MCF 10A (cell line): Measurements from ENCODE around the gene DYRK1A. TPM values are rescaled to one million over a fixed set of nuclear protein-coding genes. Genes with fewer than 3 reads are reported as not detected.
A peak's percentile ranks its signal among the peaks of the same experiment; 100 is the strongest.

Source experiments
- BruUV-seq: library from RNA; stranded (reverse); fragments of 400-500 nt; replicated peaks from 2 replicates; lab custom pipeline; 2021; lab: Mats Ljungman, UMichigan
- CTCF ChIA-PET: fragments of 300-600 bp; sonication (Branson Sonifier 250); formaldehyde crosslinking; extraction: SDS; loops from one replicate; lab custom pipeline; 2021; ENCODE audit warnings: antibody characterized with exemption, inconsistent platforms; lab: Yijun Ruan, JAX
- POLR2A ChIA-PET: fragments of 300-600, 350-650 bp; sonication (Branson Sonifier 250); formaldehyde crosslinking; extraction: SDS; loops from one replicate; lab custom pipeline; 2020; ENCODE audit warnings: antibody characterized with exemption, inconsistent platforms; lab: Yijun Ruan, JAX
- DNase-seq: peaks from one replicate; pipeline ENCODE4 v3.0.0-alpha.2; 2018; ENCODE audit not compliant: unreplicated experiment
- H3K27ac Mint-ChIP-seq: one replicate; pipeline ENCODE4 v1.8.0; 2022; ENCODE audit warnings: mild to moderate bottlenecking, low read depth, mixed read lengths; ENCODE audit not compliant: unreplicated experiment
- H3K27me3 Mint-ChIP-seq: one replicate; pipeline ENCODE4 v1.8.0; 2022; ENCODE audit warnings: mixed read lengths; ENCODE audit not compliant: insufficient read depth, unreplicated experiment
- H3K36me3 Mint-ChIP-seq: one replicate; pipeline ENCODE4 v1.8.0; 2022; ENCODE audit warnings: mild to moderate bottlenecking, moderate library complexity, mixed read lengths; ENCODE audit not compliant: insufficient read depth, unreplicated experiment
- H3K4me1 Mint-ChIP-seq: one replicate; pipeline ENCODE4 v1.8.0; 2022; ENCODE audit warnings: mixed read lengths; ENCODE audit not compliant: insufficient read depth, unreplicated experiment
- H3K4me3 Mint-ChIP-seq: one replicate; pipeline ENCODE4 v1.8.0; 2022; ENCODE audit warnings: mild to moderate bottlenecking, moderate library complexity, mixed read lengths; ENCODE audit not compliant: unreplicated experiment
- H3K9me3 Mint-ChIP-seq: one replicate; pipeline ENCODE4 v1.8.0; 2022; ENCODE audit warnings: mixed read lengths; ENCODE audit not compliant: unreplicated experiment
- intact Hi-C: fragments of 100-400 bp; cut with micrococcal nuclease; formaldehyde crosslinking; loops from 2 replicates; pipeline ENCODE4 v1.14.1; 2022
- total RNA-seq: library from RNA; stranded (reverse); gene quantifications from 2 replicates; pipeline ENCODE4 v1.2.3, GENCODE V29; 2022
- TF ChIP-seq, protein P1 (sequence below): fragments of 200-600 bp; IDR thresholded peaks from one replicate; pipeline ENCODE4 v1.8.0; 2022; ENCODE audit warnings: antibody characterized with exemption, mild to moderate bottlenecking; ENCODE audit not compliant: unreplicated experiment

The DYRK1A gene
- total RNA-seq, 1 experiment from 2014 or later, result 58.6 TPM

DNA sequence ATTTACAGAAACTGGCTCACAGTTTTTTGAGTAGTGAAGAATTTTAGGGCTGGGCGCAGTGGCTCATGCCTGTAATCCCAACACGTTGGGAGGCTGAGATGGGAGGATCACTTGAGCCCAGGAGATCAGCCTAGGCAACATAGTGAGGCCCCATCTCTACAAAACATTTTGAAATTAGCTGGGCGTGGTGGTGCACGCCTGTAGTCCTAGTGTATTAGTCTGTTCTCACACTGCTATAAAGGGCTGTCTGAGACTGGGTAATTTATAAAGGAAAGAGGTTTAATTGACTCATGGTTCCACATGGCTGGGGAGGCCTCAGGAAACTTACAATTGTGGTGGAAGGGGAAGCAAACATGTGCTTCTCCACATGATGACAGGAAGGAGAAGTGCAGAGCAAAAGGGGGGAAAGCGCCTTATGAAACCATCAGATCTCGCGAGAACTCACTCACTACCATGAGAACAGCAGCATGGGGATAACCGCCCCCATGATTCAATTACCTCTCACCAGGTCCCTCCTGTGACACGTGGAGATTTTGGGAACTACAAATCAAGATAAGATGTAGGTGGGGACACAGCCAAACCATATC, 24.4 kb upstream of the DYRK1A start:
- BruUV-seq, result no TSS peak
- no peak for DNase-seq
- ChIA-PET CTCF (no interaction called here), POLR2A (no interaction called here)
- Mint-ChIP-seq H3K27ac (peak overlapping the region; percentile 76), H3K4me3 (no peak overlapping the region), H3K36me3 (no peaks in the 10 kb centered on the region), H3K27me3 (no peaks in the 10 kb centered on the region), H3K4me1 (peaks cover 25% of the 10 kb centered on the region), H3K9me3 (peaks cover 13% of the 10 kb centered on the region)
- TF ChIP-seq, protein P1, sequence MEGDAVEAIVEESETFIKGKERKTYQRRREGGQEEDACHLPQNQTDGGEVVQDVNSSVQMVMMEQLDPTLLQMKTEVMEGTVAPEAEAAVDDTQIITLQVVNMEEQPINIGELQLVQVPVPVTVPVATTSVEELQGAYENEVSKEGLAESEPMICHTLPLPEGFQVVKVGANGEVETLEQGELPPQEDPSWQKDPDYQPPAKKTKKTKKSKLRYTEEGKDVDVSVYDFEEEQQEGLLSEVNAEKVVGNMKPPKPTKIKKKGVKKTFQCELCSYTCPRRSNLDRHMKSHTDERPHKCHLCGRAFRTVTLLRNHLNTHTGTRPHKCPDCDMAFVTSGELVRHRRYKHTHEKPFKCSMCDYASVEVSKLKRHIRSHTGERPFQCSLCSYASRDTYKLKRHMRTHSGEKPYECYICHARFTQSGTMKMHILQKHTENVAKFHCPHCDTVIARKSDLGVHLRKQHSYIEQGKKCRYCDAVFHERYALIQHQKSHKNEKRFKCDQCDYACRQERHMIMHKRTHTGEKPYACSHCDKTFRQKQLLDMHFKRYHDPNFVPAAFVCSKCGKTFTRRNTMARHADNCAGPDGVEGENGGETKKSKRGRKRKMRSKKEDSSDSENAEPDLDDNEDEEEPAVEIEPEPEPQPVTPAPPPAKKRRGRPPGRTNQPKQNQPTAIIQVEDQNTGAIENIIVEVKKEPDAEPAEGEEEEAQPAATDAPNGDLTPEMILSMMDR, result no peak
- intact Hi-C loops, result no loop called here

DNA sequence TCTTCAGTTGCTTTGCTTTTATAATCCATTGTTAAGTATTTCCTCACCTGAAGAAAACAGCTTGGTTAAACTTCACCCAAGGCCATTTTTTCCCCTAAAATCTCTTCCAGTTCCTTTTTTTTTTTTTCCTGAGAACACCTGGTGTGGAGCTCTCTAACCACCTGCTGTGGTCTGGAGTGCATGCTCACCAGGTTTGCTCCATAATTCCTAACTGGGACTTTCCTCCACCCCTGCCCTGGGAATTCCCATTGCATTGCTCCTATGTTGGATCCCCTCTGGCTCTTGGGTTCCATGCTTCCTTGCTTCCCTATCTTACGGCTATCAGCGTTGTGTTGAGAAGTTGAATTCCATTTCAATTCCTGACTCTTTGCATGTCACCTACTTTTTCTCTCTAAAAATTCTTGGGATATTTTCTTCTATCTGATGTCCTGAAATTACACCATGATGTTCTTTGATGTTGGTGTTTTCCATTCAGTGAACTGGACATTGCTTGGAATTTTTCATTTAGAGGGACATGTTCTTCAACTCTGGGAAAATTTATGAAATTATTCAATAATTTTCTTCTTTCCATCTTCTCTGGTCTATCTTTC, 19.6 kb upstream of the DYRK1A start:
- no peak for DNase-seq
- BruUV-seq, result no TSS peak
- peaks cover 29% of the 10 kb centered on the region for H3K9me3 Mint-ChIP-seq
- H3K4me3 Mint-ChIP-seq, result no peak overlapping the region
- no peaks in the 10 kb centered on the region for H3K27me3 Mint-ChIP-seq
- CTCF ChIA-PET, result no interaction called here
- intact Hi-C loops, result no loop called here
- TF ChIP-seq, protein P1, result no peak
- H3K27ac Mint-ChIP-seq, result no peak overlapping the region
- H3K36me3 Mint-ChIP-seq, result no peaks in the 10 kb centered on the region
- no peaks in the 10 kb centered on the region for H3K4me1 Mint-ChIP-seq
- POLR2A ChIA-PET, result interaction anchor here (0.6 kb wide), 1 partner anchor 12 kb away, joined by 3 read pairs; no protein-coding TSS in a partner anchor

GRCh38 chr21:37348664-37349063, 17.9 kb upstream of the DYRK1A start:
- Mint-ChIP-seq H3K4me3 (no peak overlapping the region), H3K27ac (no peak overlapping the region), H3K4me1 (no peaks in the 10 kb centered on the region), H3K27me3 (no peaks in the 10 kb centered on the region), H3K36me3 (no peaks in the 10 kb centered on the region), H3K9me3 (peaks cover 30% of the 10 kb centered on the region)
- BruUV-seq, result no TSS peak
- CTCF ChIA-PET, result interaction anchor here (0.7 to 1.8 kb wide), 2 partner anchors 10 to 543 kb away, joined by 3 to 7 read pairs; no protein-coding TSS in a partner anchor
- TF ChIP-seq, protein P1, result no peak
- POLR2A ChIA-PET, result interaction anchor here (0.8 to 2.9 kb wide), 8 partner anchors 10 to 190 kb away, joined by 3 to 45 read pairs (median 10); partner anchors contain the start of genes DYRK1A and VPS26C
- peak; percentile 18 for DNase-seq
- intact Hi-C loops, result no loop called here

DNA sequence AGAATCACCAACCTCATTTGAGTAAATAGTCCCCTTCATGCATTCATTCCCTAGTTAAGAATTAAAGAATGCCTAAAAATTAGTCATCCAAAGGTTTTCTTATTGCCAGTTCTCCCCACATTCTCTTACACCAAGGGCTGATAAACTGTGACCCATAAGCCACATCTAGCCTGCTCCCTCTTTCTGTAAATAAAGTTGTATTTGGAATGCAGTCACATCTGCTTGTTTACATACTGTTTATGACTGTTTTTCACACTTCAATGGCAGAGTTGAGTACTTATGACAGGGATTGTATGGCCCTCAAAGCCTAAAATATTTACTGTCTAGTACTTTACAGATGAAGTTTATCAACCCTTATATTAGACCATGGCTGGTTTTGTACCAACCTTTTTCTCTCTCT, 16.1 kb upstream of the DYRK1A start:
- intact Hi-C loops, result no loop called here
- H3K9me3 Mint-ChIP-seq, result peaks cover 20% of the 10 kb centered on the region
- H3K4me3 Mint-ChIP-seq, result no peak overlapping the region
- no TSS peak for BruUV-seq
- ChIA-PET POLR2A (interaction anchor here (0.7 to 2.9 kb wide), 6 partner anchors 12 to 83 kb away, joined by 3 to 45 read pairs (median 18); partner anchors contain the start of genes DYRK1A and VPS26C), CTCF (no interaction called here)
- no peak overlapping the region for H3K27ac Mint-ChIP-seq
- DNase-seq, result no peak
- TF ChIP-seq, protein P1, result no peak
- no peaks in the 10 kb centered on the region for H3K27me3 Mint-ChIP-seq
- H3K4me1 Mint-ChIP-seq, result no peaks in the 10 kb centered on the region
- H3K36me3 Mint-ChIP-seq, result no peaks in the 10 kb centered on the region
